Hepatic stellate cell (primary cell): ENCODE data around the gene NOP56.

Experiments used
- DNase-seq: peaks from one replicate; pipeline ENCODE4 v3.0.0; 2011; ENCODE audit warnings: low spot score

NOP56 gene

DNA sequence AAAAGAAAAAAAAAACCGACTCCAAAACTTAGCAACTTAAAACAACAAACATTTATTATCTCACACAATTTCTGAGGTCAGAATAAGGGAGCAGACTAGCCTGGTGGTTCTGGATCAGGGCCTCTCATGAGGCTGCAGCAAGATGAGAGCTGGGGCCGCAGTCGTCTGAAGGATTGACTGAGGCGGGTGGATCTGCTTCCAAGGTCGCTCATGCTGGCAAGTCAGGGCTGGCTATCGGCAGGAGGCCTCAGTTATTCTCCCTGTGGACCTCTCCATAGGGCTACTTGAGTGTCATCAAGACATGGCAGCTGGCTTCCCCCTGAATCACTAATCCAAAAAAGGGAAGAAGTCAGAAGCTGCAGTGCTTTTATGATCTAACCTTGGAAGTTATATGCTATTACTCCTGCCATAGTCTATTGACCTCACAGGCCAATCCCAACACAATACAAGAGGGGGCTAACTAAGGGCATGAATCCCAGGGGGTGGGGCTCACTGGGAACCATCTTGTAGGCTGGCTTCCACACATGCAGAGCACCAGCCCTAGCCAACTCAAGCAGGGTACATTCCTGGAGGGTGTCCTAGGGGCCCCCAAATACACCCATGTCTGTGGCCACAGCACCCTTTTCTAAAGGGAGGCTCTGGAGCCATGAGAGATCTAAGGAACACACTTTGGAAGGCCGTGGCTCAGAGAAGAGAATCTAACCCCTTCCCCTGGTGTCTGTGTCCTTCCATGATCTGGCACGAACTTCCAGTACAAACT lies 51.5 kb downstream of the NOP56 start:
- no peak for DNase-seq

DNA sequence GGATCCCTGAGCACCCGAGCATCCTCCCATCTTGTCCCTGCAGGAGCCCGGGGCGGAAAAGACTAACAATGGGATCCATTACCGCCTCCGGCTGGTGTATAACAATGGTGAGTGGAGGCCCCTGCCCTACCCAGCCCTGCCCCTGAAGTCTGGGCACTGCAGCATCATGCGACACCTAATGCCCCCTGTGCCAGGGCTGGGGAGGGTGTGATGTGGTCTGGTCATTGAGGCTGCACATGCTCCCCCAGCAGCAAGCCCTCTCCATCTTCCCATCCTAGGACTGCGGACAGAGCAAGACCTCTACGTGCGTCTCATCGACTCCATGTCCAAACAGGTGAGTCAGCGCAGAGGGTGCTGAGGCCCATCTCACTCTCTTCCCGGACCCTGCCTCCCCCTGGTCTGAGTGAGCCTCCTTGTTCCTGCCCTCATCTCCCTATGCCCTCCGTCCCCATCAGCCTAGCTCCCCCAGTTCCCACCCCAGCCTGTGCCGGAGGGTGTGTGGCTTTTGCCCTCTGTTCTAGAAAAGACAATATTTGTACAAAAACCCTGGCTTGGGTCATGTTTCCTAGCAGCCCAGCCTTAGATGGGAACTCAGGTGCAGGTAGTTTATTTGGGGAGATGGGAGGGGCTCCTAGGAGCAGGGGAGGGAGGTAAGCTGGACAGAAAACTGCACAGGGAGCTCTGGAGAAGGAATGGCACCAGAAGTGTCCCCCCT lies 53.7 kb downstream of the NOP56 start:
- no peak for DNase-seq

DNA sequence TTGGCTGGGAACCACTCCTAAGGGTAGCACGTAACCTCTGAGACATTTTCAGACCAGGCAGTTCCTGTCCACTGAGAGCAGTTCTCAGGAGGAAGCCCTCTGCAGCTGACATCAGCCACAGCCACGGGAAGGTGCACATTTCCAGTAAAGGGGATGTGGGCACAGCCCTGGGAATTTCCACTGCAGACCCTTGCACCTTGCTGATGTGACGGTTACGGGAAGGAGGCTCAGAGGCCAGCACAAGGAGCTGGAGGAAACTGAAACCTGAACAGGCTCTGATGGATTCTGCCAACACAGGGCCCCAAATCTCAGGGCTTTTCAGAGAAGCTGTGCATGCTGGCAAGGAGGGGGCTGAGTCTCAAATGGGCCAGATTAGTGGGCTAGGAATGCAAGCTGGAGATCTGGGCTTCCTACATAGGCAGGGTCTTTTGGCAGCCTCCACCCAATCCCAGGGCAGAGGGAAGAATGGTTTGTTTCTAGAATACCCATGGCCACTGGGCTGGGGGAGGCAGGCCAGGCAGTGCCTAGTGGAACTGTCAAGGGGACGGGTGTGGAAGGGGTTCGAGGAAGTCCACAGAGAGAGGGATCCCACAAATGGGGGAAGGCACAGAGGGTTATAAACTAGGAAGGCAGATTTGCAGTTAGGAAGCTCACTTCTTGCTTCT lies 54.4 kb downstream of the NOP56 start:
- no peak for DNase-seq

DNA sequence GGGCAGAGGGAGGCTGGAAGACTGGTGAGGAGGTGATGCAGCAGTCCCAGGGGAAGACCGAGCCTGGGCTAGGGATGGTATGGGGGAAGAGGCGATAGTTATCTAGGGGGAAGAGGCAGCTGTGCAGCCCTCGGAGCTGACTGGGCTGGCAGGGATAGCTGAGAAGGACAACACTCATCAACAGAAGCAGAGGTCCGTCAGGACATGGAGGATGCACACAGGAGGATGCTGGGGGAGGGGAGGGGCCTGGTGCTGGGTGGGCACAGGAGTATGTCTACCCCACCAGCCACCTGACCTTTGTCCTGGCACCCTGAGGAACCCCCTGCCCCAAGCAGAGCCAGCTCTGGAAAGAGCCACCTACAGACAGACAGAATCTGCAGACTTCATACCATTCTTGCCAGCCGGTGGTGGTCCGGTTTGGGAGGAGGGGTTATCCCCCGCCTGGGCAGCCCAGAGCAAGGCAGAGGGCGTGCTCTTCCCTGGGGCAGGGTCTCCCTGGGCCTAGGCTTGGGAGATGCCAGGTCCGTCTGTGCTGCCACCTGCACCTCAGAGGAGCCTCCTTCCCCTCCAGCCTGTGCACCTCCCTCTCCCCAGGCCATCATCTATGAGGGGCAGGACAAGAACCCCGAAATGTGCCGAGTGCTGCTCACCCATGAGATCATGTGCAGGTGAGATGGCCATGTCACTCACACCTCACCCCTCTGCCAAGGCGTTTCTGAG lies 55.1 kb downstream of the NOP56 start:
- no peak for DNase-seq
